GM23248 (cell line): ENCODE data around the gene TULP4.

Experiments used
- EZH2 ChIP-seq: fragments of 200-600 bp; sonication (generic); IDR thresholded peaks from 2 replicates; pipeline ENCODE4 v1.6.1; 2018; ENCODE audit warnings: antibody characterized with exemption, mild to moderate bottlenecking; ENCODE audit not compliant: insufficient read depth, poor library complexity, severe bottlenecking
- EZH2phosphoT487 ChIP-seq: fragments of 200-600 bp; sonication (generic); IDR thresholded peaks from 2 replicates; pipeline ENCODE4 v1.6.1; 2018; ENCODE audit warnings: antibody characterized with exemption, moderate library complexity, mild to moderate bottlenecking, low read depth; ENCODE audit not compliant: insufficient read depth

DNA sequence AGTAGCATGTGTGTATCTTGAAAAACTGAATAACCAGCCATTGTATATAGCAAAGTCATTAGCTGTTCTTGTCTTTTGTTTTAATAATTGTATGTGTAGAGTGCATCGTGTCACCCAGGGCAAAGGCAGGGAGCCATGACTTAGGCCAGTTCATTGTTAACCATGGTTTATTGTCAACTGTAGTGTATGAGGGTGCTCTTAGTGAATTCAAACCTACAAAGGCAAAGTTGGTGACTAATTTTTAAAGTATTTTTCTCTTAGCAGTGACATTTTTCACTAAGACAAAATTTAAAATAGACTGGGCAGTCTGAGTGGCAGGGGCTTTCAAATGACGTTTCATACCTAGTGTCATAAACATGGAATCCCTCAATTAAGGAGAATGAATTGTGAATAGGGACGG is 79.0 kb downstream of the TULP4 start:
- TF ChIP-seq EZH2phosphoT487: no peak
- no peak for TF ChIP-seq EZH2
